Measurements from ENCODE around the gene OR2T34.
A peak's percentile ranks its signal among the peaks of the same experiment; 100 is the strongest.
"Not testable (repeated sequence)": the region's sequence is repeated elsewhere in the genome, so short reads cannot be mapped to it uniquely, and the experiment has no call there.

Gene OR2T34, protein sequence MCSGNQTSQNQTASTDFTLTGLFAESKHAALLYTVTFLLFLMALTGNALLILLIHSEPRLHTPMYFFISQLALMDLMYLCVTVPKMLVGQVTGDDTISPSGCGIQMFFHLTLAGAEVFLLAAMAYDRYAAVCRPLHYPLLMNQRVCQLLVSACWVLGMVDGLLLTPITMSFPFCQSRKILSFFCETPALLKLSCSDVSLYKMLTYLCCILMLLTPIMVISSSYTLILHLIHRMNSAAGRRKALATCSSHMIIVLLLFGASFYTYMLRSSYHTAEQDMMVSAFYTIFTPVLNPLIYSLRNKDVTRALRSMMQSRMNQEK
- 0 reads per million in 9 experiments for total RNA-seq

DNA sequence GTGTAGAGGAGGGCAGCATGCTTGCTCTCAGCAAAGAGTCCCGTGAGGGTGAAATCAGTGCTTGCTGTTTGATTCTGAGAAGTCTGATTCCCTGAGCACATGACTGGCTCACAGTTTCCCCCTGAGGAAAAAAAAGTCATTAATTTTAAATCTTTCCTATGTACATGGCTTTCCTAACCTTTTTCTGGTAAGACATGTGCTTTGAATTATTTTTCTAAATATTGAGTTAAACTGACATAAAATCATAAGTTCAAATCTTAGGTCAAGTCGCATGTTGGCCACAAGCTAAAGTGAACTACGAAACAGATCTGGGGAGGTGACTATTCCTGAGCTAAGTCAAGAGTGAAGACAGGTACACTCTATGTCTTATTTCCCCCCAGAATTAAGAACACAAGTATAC, at the start of gene OR2T34:
Gene OR2T34 (minus strand): TSS at position 101 of the 400 bp plus-strand sequence. CDS start 0 bp downstream, at position 101.
- not testable (repeated sequence) for DNase-seq; H3K4me1 Mint-ChIP-seq (ENCODE audit: low read depth in 2 of 2); H3K27ac Mint-ChIP-seq; H3K36me3 Mint-ChIP-seq (ENCODE audit: insufficient read depth); ATAC-seq (replicated peaks); H3K4me3 Mint-ChIP-seq; H3K9me3 Mint-ChIP-seq
- peaks cover 0 to 17% of the 10 kb centered on the region in 2 donors for H3K27me3 Mint-ChIP-seq

DNA sequence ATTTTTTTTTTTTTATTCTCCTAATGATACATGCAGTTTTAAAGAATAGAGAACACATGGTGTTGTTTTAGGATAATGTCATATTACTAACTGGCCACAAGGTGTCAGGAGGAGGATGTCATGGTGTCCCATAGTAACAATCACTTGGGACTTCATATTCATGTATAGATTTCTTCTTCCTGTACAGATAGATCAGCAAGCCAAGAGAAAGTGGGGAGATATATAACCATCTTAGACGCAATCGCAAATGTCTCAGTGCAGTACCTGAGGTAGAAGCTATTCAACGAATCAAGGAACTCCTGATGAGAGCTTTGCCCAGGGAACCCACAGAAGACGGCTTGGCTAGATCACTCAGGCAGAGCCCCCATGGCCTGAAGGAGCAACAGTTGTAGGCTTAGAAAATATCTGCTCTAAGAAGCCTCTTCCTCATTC, 48.0 kb upstream of the OR2T34 start:
- no peaks in the 10 kb centered on the region for H3K4me1 Mint-ChIP-seq (ENCODE audit: low read depth in 2 of 2)
- no peaks in the 10 kb centered on the region for H3K9me3 Mint-ChIP-seq
- no peaks in the 10 kb centered on the region for H3K27me3 Mint-ChIP-seq
- no peak for ATAC-seq (replicated peaks)
- DNase-seq, result no peak
- no peaks in the 10 kb centered on the region for H3K36me3 Mint-ChIP-seq (ENCODE audit: insufficient read depth)
- no peak overlapping the region for H3K4me3 Mint-ChIP-seq
- no peak overlapping the region for H3K27ac Mint-ChIP-seq

DNA sequence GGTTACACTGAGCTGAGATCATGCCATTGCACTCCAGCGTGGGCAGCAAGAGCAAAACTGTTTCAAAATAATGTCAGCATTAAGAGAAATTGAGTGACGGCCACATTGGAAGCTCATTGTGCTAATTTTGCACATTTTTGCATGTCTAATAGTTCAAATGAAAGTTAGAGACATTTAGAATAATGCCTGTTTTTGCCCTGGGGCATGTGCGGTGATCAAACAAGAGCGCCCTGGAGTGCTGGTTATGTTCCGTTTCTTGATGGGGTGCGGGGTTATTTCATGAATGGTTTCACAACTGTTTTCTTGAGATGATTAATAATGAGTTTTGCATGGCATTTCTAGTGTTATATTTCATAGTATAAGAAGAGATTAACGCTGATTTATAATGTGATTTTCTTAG, 47.2 kb upstream of the OR2T34 start:
- H3K9me3 Mint-ChIP-seq, result no peaks in the 10 kb centered on the region
- H3K4me3 Mint-ChIP-seq, result no peak overlapping the region
- H3K27me3 Mint-ChIP-seq, result no peaks in the 10 kb centered on the region
- no peak overlapping the region for H3K27ac Mint-ChIP-seq
- no peaks in the 10 kb centered on the region for H3K4me1 Mint-ChIP-seq (ENCODE audit: low read depth in 2 of 2)
- H3K36me3 Mint-ChIP-seq (ENCODE audit: insufficient read depth), result no peaks in the 10 kb centered on the region
- ATAC-seq (replicated peaks) (no peak), DNase-seq (no peak)

DNA sequence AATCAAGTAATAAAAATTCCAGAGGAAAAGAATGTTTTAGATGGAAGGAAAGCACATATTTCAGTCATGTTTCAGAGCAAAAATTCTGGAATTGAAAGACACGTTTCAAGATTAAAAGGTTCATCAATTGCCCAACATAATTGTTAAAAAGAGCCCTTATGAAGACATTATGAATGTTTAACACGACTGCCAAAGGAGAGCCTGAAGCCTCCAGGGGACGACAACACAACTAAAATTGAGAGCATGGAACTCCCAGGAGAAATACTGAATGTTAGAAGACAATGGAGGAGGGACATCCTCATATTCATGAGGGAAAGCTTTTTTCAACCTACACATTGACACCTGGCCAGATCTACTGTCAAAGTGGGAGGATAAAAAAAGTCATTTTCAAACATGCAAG, 44.3 kb upstream of the OR2T34 start:
- H3K27ac Mint-ChIP-seq, result no peak overlapping the region

DNA sequence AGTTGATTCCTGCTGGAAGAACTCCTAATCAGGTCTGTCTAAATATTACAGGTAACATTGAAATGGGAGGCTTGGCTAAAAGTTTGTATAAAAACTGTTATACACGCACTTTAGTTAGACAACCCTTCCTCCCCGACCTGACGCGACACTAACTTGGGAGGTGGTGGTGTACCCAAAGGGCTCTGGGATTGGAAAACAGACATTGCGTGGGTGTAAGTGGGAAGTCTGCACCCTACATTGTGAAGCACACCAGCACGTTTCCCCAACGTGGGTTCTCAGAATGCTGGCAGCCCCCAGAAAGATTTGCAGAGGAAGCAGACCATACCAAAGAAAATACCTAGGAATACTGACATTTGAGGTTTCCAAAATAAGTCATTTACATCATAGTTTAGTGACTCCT, 43.6 kb upstream of the OR2T34 start:
- Mint-ChIP-seq H3K9me3 (no peaks in the 10 kb centered on the region), H3K27me3 (peaks cover 0 to 4% of the 10 kb centered on the region in 2 donors), H3K36me3 (ENCODE audit: insufficient read depth) (no peaks in the 10 kb centered on the region), H3K27ac (no peak overlapping the region), H3K4me3 (no peak overlapping the region), H3K4me1 (ENCODE audit: low read depth in 2 of 2) (no peaks in the 10 kb centered on the region)
- ATAC-seq (replicated peaks) (no peak), DNase-seq (no peak)

More for the DNA sequence above, 44.3 kb upstream of the OR2T34 start:
- Mint-ChIP-seq H3K9me3 (no peaks in the 10 kb centered on the region), H3K4me1 (ENCODE audit: low read depth in 2 of 2) (no peaks in the 10 kb centered on the region), H3K27me3 (no peaks in the 10 kb centered on the region), H3K36me3 (ENCODE audit: insufficient read depth) (no peaks in the 10 kb centered on the region), H3K4me3 (no peak overlapping the region)
- ATAC-seq (replicated peaks) (no peak), DNase-seq (peak in 1 of 3 experiments; percentile 17)

DNA sequence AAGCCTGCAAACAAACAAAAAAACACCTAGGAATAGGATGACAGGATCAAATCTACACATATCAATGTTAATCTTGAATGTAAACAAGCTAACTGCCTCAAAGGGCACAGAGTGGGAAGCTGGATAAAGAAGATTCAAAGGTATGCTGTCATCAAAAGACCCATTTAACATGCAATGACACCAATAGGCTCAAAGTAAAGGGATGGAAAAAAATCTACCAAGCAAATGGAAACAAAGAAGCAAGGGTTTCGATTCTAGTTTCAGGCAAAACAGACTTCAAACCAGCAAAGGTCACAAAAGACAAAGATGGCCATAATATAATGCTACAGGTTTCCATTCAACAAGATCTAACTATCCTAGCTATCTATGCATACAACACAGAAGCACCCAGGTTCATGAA, 39.2 kb upstream of the OR2T34 start:
- H3K9me3 Mint-ChIP-seq, result no peaks in the 10 kb centered on the region
- DNase-seq (no peak), ATAC-seq (replicated peaks) (no peak)
- no peaks in the 10 kb centered on the region for H3K4me1 Mint-ChIP-seq (ENCODE audit: low read depth in 2 of 2)
- no peak overlapping the region for H3K4me3 Mint-ChIP-seq
- no peak overlapping the region for H3K27ac Mint-ChIP-seq
- peaks cover 0 to 24% of the 10 kb centered on the region in 2 donors for H3K27me3 Mint-ChIP-seq
- no peaks in the 10 kb centered on the region for H3K36me3 Mint-ChIP-seq (ENCODE audit: insufficient read depth)

DNA sequence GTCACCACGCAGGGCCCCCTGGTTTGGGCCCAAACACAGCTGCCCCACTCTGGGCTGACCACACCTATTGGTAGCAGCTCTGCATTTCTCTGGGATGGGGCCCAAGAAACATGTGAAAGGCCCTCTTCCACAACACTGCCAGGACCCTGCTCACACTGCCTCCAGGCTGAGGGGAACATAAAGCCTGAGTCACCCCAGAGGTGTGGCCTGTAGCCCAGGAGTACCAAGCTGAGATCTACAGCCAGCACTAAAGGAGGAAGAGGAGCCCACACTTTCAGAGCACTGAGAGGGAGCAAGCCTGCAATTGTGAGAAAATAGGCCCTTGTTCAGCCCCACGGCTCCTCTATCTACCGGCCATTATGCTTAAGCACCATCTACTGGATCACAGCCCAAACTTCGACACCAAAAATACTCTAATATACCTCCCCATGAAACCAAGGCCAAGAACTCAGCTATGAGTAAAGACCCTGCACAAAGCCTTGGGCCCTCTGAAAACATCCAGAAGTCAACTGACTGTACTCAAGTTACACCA, 37.4 kb upstream of the OR2T34 start:
- Mint-ChIP-seq H3K4me3 (no peak overlapping the region), H3K9me3 (no peaks in the 10 kb centered on the region), H3K36me3 (ENCODE audit: insufficient read depth) (no peaks in the 10 kb centered on the region), H3K27ac (no peak overlapping the region), H3K4me1 (ENCODE audit: low read depth in 2 of 2) (no peaks in the 10 kb centered on the region), H3K27me3 (peaks cover 0 to 28% of the 10 kb centered on the region in 2 donors)
- ATAC-seq (replicated peaks) (no peak), DNase-seq (no peak)

DNA sequence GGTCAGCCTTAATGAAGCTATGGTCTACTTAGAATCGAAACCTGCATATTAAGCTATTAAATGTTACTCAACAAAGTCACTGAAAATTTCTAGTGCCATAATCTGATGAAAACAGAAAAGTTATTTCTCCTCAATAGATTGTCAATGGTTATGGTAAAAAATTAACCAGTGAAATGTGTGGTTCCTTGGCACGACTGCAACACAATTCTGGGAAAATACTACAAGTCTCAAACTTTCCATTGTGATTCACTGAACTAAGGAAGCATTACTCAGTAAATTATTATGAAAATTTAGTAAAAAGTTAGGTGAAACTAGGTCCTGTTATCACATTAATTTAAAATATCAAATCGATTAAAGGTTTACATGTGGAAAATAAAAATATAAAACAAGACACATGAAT, 35.7 kb upstream of the OR2T34 start:
- no peak for DNase-seq
- Mint-ChIP-seq H3K27ac (no peak overlapping the region), H3K4me3 (no peak overlapping the region), H3K4me1 (ENCODE audit: low read depth in 2 of 2) (no peaks in the 10 kb centered on the region), H3K27me3 (peaks cover 0 to 38% of the 10 kb centered on the region in 2 donors), H3K9me3 (no peaks in the 10 kb centered on the region), H3K36me3 (ENCODE audit: insufficient read depth) (no peaks in the 10 kb centered on the region)
- no peak for ATAC-seq (replicated peaks)

DNA sequence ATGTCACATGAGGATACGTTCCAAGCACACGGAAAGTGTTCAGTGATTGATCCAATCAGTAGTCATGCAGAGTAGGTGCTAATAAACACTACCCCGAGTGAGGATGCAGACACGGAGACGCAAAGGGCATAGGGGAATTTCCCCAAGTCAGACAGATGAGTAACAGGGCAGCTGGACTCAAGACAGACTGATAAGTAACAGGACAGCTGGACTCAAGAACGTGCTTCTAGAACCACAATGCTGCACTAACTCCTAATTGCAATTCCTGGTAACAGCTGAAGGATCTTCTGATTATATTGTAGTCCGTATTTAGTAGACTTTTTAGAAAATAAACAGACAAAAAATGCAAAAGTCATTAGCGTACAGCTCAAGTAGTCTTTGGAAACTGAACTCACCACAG, 24.8 kb upstream of the OR2T34 start:
- ATAC-seq (replicated peaks) (no peak), DNase-seq (no peak)
- H3K27ac Mint-ChIP-seq, result no peak overlapping the region
- no peaks in the 10 kb centered on the region for H3K9me3 Mint-ChIP-seq
- peaks cover 11 to 26% of the 10 kb centered on the region in 2 donors for H3K27me3 Mint-ChIP-seq
- H3K4me3 Mint-ChIP-seq, result no peak overlapping the region
- no peaks in the 10 kb centered on the region for H3K36me3 Mint-ChIP-seq (ENCODE audit: insufficient read depth)
- no peaks in the 10 kb centered on the region for H3K4me1 Mint-ChIP-seq (ENCODE audit: low read depth in 2 of 2)

DNA sequence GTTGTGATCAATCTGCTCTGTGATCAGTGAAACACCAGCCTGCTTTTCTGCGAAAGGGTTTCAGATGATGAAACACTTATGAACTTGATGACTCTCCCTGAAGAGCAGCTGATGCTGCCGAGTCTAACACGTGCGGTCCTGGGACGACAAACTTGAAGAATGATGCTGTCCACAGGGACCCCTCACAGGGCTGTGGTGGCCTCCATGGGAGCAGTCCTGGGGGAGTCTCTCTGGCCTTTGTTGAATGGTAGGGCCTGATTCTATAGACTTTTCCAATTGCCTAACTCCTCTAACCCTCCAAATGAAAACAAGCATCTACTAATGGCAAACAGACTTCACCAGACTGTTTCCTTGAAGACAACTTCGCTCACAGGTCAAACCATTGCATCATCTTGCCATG, 23.0 kb upstream of the OR2T34 start, which contains the start of gene OR2T10:
Gene OR2T10 (minus strand): TSS at position 112 of the 400 bp plus-strand sequence. CDS start 3,932 bp downstream, outside the sequence.
- Mint-ChIP-seq H3K27ac (no peak within 1 kb of the TSS), H3K4me1 (ENCODE audit: low read depth in 2 of 2) (no peaks in the 10 kb centered on the region), H3K27me3 (peaks cover 16 to 23% of the 10 kb centered on the region in 2 donors), H3K9me3 (no peaks in the 10 kb centered on the region), H3K4me3 (no peak within 1 kb of the TSS), H3K36me3 (ENCODE audit: insufficient read depth) (no peaks in the 10 kb centered on the region)
- ATAC-seq (replicated peaks) (no peak), DNase-seq (no peak)

DNA sequence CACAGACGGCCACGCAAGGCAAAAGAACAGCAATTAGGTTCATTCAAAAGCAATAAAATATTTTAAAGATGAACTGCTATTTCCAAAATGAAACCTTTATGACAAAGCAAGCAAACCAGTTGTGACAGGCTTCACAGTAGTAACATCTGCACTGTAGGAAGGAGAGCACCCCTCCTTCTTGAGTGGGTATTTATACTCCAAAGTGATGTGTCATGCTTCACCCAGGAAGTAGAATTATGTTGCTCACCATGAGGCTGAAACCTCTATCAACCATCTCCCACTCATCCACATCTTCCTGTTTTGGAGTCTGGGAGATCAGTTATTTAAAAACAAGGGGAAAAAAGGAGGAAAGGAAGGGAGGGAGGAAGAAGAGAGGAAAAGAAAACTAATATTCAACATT, 22.1 kb upstream of the OR2T34 start:
- DNase-seq, result no peak

DNA sequence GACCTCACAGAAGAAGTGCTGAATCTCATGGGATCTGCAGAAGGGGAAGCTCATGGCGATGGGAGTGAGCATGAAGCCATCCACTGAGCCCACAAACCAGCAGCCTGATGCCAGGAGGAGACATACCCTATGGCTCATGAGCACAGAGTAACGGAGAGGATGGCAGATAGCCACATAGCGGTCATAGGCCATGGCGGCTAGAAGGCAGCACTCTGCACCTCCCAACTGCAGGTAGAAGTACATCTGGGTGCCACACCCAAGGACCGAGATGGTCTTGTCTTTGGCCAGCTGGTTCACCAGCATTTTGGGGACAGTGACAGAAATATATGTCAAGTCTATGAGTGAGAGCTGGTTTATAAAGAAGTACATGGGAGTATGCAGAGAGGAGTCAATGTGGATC, 18.7 kb upstream of the OR2T34 start:
- no peak overlapping the region for H3K27ac Mint-ChIP-seq
- ATAC-seq (replicated peaks) (no peak), DNase-seq (no peak)
- peaks cover 14 to 19% of the 10 kb centered on the region in 2 donors for H3K27me3 Mint-ChIP-seq
- H3K9me3 Mint-ChIP-seq, result no peaks in the 10 kb centered on the region
- H3K4me3 Mint-ChIP-seq, result no peak overlapping the region
- H3K4me1 Mint-ChIP-seq (ENCODE audit: low read depth in 2 of 2), result no peaks in the 10 kb centered on the region
- H3K36me3 Mint-ChIP-seq (ENCODE audit: insufficient read depth), result no peaks in the 10 kb centered on the region

More for the DNA sequence above, 22.1 kb upstream of the OR2T34 start:
- Mint-ChIP-seq H3K4me1 (ENCODE audit: low read depth in 2 of 2) (no peaks in the 10 kb centered on the region), H3K27ac (no peak overlapping the region), H3K36me3 (ENCODE audit: insufficient read depth) (no peaks in the 10 kb centered on the region), H3K4me3 (no peak overlapping the region), H3K9me3 (no peaks in the 10 kb centered on the region), H3K27me3 (peaks cover 14 to 19% of the 10 kb centered on the region in 2 donors)
- ATAC-seq (replicated peaks), result no peak

DNA sequence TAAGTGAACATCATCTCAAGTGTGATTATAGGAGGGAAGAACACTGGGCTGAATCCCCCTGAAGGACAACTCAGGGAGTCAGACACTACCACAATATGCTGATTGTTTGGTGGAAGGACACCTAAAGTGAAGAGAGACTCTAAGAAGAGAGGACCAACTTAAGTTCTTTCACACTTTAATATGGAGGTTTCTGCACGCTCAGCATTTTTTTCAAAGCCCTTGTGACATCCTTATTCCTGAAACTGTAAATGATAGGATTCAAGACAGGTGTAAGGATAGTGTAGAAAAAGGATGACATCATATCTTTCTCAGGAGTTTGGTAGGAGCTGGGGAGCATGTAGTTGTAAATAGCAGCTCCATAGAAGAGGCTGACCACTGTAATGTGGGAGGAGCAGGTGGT, 18.1 kb upstream of the OR2T34 start:
- Mint-ChIP-seq H3K9me3 (no peaks in the 10 kb centered on the region), H3K27me3 (peaks cover 14 to 19% of the 10 kb centered on the region in 2 donors), H3K4me3 (no peak overlapping the region), H3K36me3 (ENCODE audit: insufficient read depth) (no peaks in the 10 kb centered on the region), H3K4me1 (ENCODE audit: low read depth in 2 of 2) (no peaks in the 10 kb centered on the region), H3K27ac (no peak overlapping the region)
- DNase-seq (no peak), ATAC-seq (replicated peaks) (no peak)

DNA sequence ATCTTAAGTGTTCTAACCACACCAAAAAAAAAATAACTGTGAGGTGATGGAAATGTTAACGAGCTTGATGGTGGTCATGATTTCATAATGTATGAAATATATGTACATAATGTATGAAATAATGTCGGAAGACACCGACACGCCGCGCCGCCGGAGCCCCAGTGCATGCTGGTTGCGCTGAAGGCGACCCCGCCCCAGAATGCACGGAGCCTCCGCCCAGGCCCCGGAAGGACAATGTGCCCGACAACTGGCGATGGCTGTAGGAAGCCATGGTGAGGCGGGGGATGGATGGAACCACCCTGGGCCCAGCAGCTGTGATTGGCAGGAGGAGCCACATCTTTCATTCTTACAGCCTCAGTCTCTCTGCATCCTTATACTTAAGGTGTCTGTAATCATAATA, 15.5 kb upstream of the OR2T34 start:
- H3K9me3 Mint-ChIP-seq, result no peaks in the 10 kb centered on the region
- no peaks in the 10 kb centered on the region for H3K36me3 Mint-ChIP-seq (ENCODE audit: insufficient read depth)
- peaks cover 23 to 26% of the 10 kb centered on the region in 2 donors for H3K27me3 Mint-ChIP-seq
- no peak overlapping the region for H3K27ac Mint-ChIP-seq
- no peaks in the 10 kb centered on the region for H3K4me1 Mint-ChIP-seq (ENCODE audit: low read depth in 2 of 2)
- no peak overlapping the region for H3K4me3 Mint-ChIP-seq
- DNase-seq, result no peak
- ATAC-seq (replicated peaks), result no peak
